Tibial nerve (tissue), 4 donors: ENCODE measurements around the gene GABBR2. TPM values are rescaled to one million over a fixed set of nuclear protein-coding genes. Genes with fewer than 3 reads are reported as not detected.

Source experiments
- DNase-seq, 2 donors: peaks; one replicate each; pipeline ENCODE4 v3.0.0-alpha.2; 2019; ENCODE audit warnings: low spot score in 2 of 2
- H3K27ac ChIP-seq, 4 donors: fragments of 200-600 bp; sonication (generic) in 3 of 4; one replicate each; pipeline ENCODE4 v1.5.1; 2017 to 2019; ENCODE audit warnings: mild to moderate bottlenecking in 1 of 4
- H3K27me3 ChIP-seq, 2 donors: fragments of 200-600 bp; sonication (generic) in 1 of 2; one replicate each; pipeline versions ENCODE4 v1.5.1 to v1.6.0; 2017 to 2019
- H3K36me3 ChIP-seq, 3 donors: fragments of 200-600 bp; sonication (generic); one replicate each; pipeline ENCODE4 v1.5.1; 2018 to 2019
- H3K4me1 ChIP-seq, 4 donors: fragments of 200-600 bp; sonication (generic) in 3 of 4; one replicate each; pipeline ENCODE4 v1.5.1; 2017 to 2019
- H3K4me3 ChIP-seq, 4 donors: fragments of 200-600 bp; sonication (generic) in 3 of 4; one replicate each; pipeline ENCODE4 v1.5.1; 2017 to 2019; ENCODE audit warnings: mild to moderate bottlenecking in 1 of 4, moderate library complexity in 1 of 4
- H3K9me3 ChIP-seq, 4 donors: fragments of 200-600 bp; sonication (generic) in 3 of 4; one replicate each; pipeline ENCODE4 v1.5.1; 2017 to 2019
- CTCF ChIP-seq, 5 experiments: fragments of 200-600 bp in 3 of 5; fragments of 450-650 bp in 2 of 5; sonication (generic) in 3 of 5; IDR thresholded peaks; one replicate each; pipeline ENCODE4 v1.5.1; 2016 to 2019; ENCODE audit warnings: antibody characterized with exemption in 5 of 5, mild to moderate bottlenecking in 3 of 5, moderate library complexity in 2 of 5
- EP300 ChIP-seq, 2 donors: sonication (generic); formaldehyde crosslinking; IDR thresholded peaks; one replicate each; pipeline ENCODE4 v1.6.1; 2017; ENCODE audit warnings: antibody characterized with exemption in 2 of 2, mild to moderate bottlenecking in 1 of 2
- POLR2A ChIP-seq, 2 donors: fragments of 450-650 bp; IDR thresholded peaks; one replicate each; pipeline ENCODE4 v1.6.1; 2017; ENCODE audit warnings: antibody characterized with exemption in 2 of 2, mild to moderate bottlenecking in 2 of 2, moderate library complexity in 2 of 2
- WGBS, 2 donors: methylation state at CpG; one replicate each; pipeline ENCODE4 v1.1.5; 2018; 5-methylcytosine and 5-hydroxymethylcytosine counted together
- total RNA-seq, 4 donors: library from RNA; depleted of rRNA; stranded (reverse); fragments of >200 nt; gene quantifications; one replicate each; pipeline ENCODE4 v1.1.0, GENCODE V29; 2016

Gene GABBR2
- total RNA-seq, 4 donors from 2014 or later = 0.20 to 0.22 TPM; not detected in 2

GRCh38 chr9:98360176-98360708, 348.5 kb downstream of the GABBR2 start:
- 24 to 49% methylated on average over 2 of the region's 2 CpGs for WGBS, 2 donors
- no peaks in the 10 kb centered on the region for H3K36me3 ChIP-seq
- H3K27ac ChIP-seq = no peak overlapping the region
- no peak for DNase-seq
- no peak overlapping the region for H3K4me3 ChIP-seq
- no peak for TF ChIP-seq CTCF (IDR thresholded peaks at IDR 0.05)
- no peaks in the 10 kb centered on the region for H3K27me3 ChIP-seq
- peaks cover 0 to 5% (median under 1%) of the 10 kb centered on the region in 4 donors for H3K9me3 ChIP-seq
- H3K4me1 ChIP-seq = no peaks in the 10 kb centered on the region

GRCh38 chr9:98359569-98359968, 349.2 kb downstream of the GABBR2 start:
- TF ChIP-seq CTCF (IDR thresholded peaks at IDR 0.05) (no peak), EP300 (IDR thresholded peaks at IDR 0.05) (no peak), POLR2A (IDR thresholded peaks at IDR 0.05) (no peak)
- no peaks in the 10 kb centered on the region for H3K9me3 ChIP-seq
- H3K27ac ChIP-seq = no peak overlapping the region
- no peaks in the 10 kb centered on the region for H3K36me3 ChIP-seq
- H3K4me1 ChIP-seq = no peaks in the 10 kb centered on the region
- 76 to 89% methylated on average over 8 of the region's 8 CpGs for WGBS, 2 donors
- H3K27me3 ChIP-seq = no peaks in the 10 kb centered on the region
- no peak for DNase-seq
- no peak overlapping the region for H3K4me3 ChIP-seq

GRCh38 chr9:98357921-98358535, 350.7 kb downstream of the GABBR2 start:
- no peak for TF ChIP-seq EP300 (IDR thresholded peaks at IDR 0.05)
- no peak for TF ChIP-seq CTCF (IDR thresholded peaks at IDR 0.05)
- no peak for TF ChIP-seq POLR2A (IDR thresholded peaks at IDR 0.05)
- Histone ChIP-seq H3K27ac (no peak overlapping the region), H3K9me3 (no peaks in the 10 kb centered on the region), H3K36me3 (no peaks in the 10 kb centered on the region), H3K4me1 (no peaks in the 10 kb centered on the region), H3K27me3 (no peaks in the 10 kb centered on the region), H3K4me3 (no peak overlapping the region)
- 76 to 78% methylated on average over 6 of the region's 6 CpGs for WGBS, 2 donors
- DNase-seq = no peak

- 79 to 81% methylated on average over 8 of the region's 8 CpGs for WGBS, 2 donors
- DNase-seq = no peak
- Histone ChIP-seq H3K36me3 (no peaks in the 10 kb centered on the region), H3K4me1 (no peaks in the 10 kb centered on the region), H3K27ac (no peak overlapping the region), H3K4me3 (no peak overlapping the region), H3K27me3 (no peaks in the 10 kb centered on the region), H3K9me3 (peaks cover 0 to 6% (median 0%) of the 10 kb centered on the region in 4 donors)
- TF ChIP-seq CTCF (IDR thresholded peaks at IDR 0.05) = no peak
- no peak for TF ChIP-seq EP300 (IDR thresholded peaks at IDR 0.05)
- TF ChIP-seq POLR2A (IDR thresholded peaks at IDR 0.05) = no peak
Measured at GRCh38 chr9:98356953-98357690, 351.6 kb downstream of the GABBR2 start.

GRCh38 chr9:98356326-98356725, 352.4 kb downstream of the GABBR2 start:
- no peaks in the 10 kb centered on the region for H3K4me1 ChIP-seq
- H3K9me3 ChIP-seq = peaks cover 0 to 14% (median 2%) of the 10 kb centered on the region in 4 donors
- TF ChIP-seq EP300 (IDR thresholded peaks at IDR 0.05) (no peak), POLR2A (IDR thresholded peaks at IDR 0.05) (no peak), CTCF (IDR thresholded peaks at IDR 0.05) (no peak)
- 86 to 88% methylated on average over 4 of the region's 4 CpGs for WGBS, 2 donors
- no peak overlapping the region for H3K27ac ChIP-seq
- no peak for DNase-seq
- no peaks in the 10 kb centered on the region for H3K27me3 ChIP-seq
- no peaks in the 10 kb centered on the region for H3K36me3 ChIP-seq
- no peak overlapping the region for H3K4me3 ChIP-seq
